AG09319 (cell line): ENCODE data around the gene NAB1.

Source experiments
- DNase-seq: peaks from one replicate; pipeline ENCODE4 v3.0.0-alpha.2; 2010; ENCODE audit warnings: low read depth; ENCODE audit errors: extremely low read depth
- CTCF ChIP-seq: IDR thresholded peaks from 2 replicates; pipeline ENCODE4 v1.5.1; 2011; ENCODE audit warnings: low read depth, mild to moderate bottlenecking, inconsistent platforms, low read length, moderate library complexity

The NAB1 gene

GRCh38 chr2:190664240-190664639 lies 15.4 kb downstream of the NAB1 start:
- no peak for DNase-seq
- TF ChIP-seq CTCF: no peak

- no peak for TF ChIP-seq CTCF
- DNase-seq: no peak
These were observed 18.0 kb downstream of the NAB1 start for GRCh38 chr2:190666895-190667294.

- TF ChIP-seq CTCF: no peak
These were observed 20.0 kb downstream of the NAB1 start for GRCh38 chr2:190668892-190669291.

GRCh38 chr2:190670182-190670946 lies 21.5 kb downstream of the NAB1 start:
- no peak for TF ChIP-seq CTCF
- DNase-seq: no peak

More at GRCh38 chr2:190668892-190669291, 20.0 kb downstream of the NAB1 start:
- DNase-seq: no peak

GRCh38 chr2:190674966-190675650 lies 26.2 kb downstream of the NAB1 start:
- no peak for DNase-seq
- TF ChIP-seq CTCF: no peak

GRCh38 chr2:190677255-190677654 lies 28.4 kb downstream of the NAB1 start:
- no peak for TF ChIP-seq CTCF
- DNase-seq: no peak

GRCh38 chr2:190678444-190679162 lies 29.7 kb downstream of the NAB1 start:
- DNase-seq: no peak
- TF ChIP-seq CTCF: no peak
